GM06990 (cell line): ENCODE data around the gene MAGI2.

Experiments used
- DNase-seq: peaks from one replicate; pipeline ENCODE4 v3.0.0-alpha.2; 2011; ENCODE audit not compliant: insufficient read length; ENCODE audit errors: extremely low read depth
- H3K27me3 ChIP-seq: replicated peaks from 2 replicates; pipeline ENCODE4 v1.6.0; 2011; ENCODE audit warnings: low read length; ENCODE audit not compliant: control insufficient read depth, insufficient read depth
- H3K36me3 ChIP-seq: 2 replicates; pipeline ENCODE4 v1.5.1; 2011; ENCODE audit warnings: low read length; ENCODE audit not compliant: control insufficient read depth, insufficient read depth
- H3K4me3 ChIP-seq: replicated peaks from 2 replicates; pipeline ENCODE4 v1.5.1; 2011; ENCODE audit warnings: low read depth, mild to moderate bottlenecking, control low read depth, low read length
- CTCF ChIP-seq: IDR thresholded peaks from 2 replicates; pipeline ENCODE4 v1.5.1; 2011; ENCODE audit warnings: low read length, control low read depth, mild to moderate bottlenecking, inconsistent platforms; ENCODE audit not compliant: insufficient read depth, poor library complexity, severe bottlenecking

Gene MAGI2

GRCh38 chr7:78900806-78901205 is 552.7 kb downstream of the MAGI2 start:
- Histone ChIP-seq H3K4me3 (no peak overlapping the region), H3K36me3 (no peaks in the 10 kb centered on the region), H3K27me3 (no peaks in the 10 kb centered on the region)
- no peak for TF ChIP-seq CTCF
- no peak for DNase-seq

DNA sequence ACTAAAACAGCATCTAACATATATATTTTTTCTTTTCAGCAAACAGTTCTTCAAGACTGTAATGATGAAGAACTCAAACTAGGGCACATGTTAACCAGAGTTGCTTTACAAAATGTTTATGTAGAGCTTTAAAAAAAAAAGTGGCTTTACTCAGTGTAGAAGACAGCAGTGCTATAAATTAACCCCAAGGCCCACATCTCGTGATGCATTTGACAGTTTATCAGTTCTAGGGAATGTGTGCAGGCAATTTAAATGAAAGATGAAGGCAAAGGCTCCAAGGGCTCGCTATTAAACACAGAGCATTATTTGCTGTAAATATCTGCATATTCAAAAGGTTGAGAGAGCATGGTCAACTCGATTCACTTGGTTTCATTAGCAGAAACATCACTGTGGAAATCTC is 558.1 kb downstream of the MAGI2 start:
- no peak for TF ChIP-seq CTCF
- Histone ChIP-seq H3K36me3 (no peaks in the 10 kb centered on the region), H3K27me3 (no peaks in the 10 kb centered on the region), H3K4me3 (no peak overlapping the region)
- no peak for DNase-seq

DNA sequence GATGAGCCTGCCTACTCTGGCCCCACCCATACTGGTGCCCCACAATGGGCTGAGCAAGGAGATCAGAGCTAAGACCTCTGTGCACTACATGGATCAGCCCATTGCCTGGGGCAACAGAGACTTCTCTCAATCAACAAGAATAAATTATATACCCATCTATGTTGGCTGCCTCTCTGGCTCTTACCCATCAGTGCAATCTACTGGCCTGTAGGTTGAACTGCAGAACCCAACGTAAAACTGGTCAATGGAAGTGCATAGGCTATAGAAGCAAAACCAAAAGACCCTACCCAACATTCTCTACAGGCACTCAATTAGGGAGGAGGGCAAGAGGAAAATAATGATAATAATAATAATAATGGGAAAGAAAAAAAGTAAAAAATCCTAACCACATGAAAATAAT is 574.3 kb downstream of the MAGI2 start:
- no peak overlapping the region for H3K4me3 ChIP-seq
- no peaks in the 10 kb centered on the region for H3K27me3 ChIP-seq
- no peak for TF ChIP-seq CTCF
- no peak for DNase-seq
- no peaks in the 10 kb centered on the region for H3K36me3 ChIP-seq

DNA sequence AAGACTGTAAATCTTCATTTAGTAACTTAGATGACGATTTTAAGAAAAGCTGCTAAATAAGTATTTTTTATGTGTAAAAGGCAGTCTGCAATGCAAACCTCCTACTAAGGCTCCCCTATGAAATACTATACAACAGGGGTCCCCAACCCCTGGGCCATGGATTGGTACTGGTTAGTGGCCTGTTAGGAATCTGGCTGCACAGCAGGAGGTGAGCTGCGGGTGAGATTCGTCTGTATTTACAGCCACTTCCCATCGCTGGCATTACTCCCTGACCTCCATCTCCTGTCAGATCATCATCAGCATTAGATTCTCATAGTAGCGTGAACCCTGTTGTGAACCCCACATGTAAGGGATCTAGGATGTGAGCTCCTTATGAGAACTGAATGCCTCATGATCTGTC is 580.4 kb downstream of the MAGI2 start:
- Histone ChIP-seq H3K27me3 (no peaks in the 10 kb centered on the region), H3K4me3 (no peak overlapping the region), H3K36me3 (no peaks in the 10 kb centered on the region)
- DNase-seq, result no peak
- TF ChIP-seq CTCF, result no peak

- no peak for DNase-seq
- H3K27me3 ChIP-seq, result no peaks in the 10 kb centered on the region
- no peak for TF ChIP-seq CTCF
- H3K4me3 ChIP-seq, result no peak overlapping the region
- no peaks in the 10 kb centered on the region for H3K36me3 ChIP-seq
Measured at GRCh38 chr7:78864339-78864738, 589.1 kb downstream of the MAGI2 start.

DNA sequence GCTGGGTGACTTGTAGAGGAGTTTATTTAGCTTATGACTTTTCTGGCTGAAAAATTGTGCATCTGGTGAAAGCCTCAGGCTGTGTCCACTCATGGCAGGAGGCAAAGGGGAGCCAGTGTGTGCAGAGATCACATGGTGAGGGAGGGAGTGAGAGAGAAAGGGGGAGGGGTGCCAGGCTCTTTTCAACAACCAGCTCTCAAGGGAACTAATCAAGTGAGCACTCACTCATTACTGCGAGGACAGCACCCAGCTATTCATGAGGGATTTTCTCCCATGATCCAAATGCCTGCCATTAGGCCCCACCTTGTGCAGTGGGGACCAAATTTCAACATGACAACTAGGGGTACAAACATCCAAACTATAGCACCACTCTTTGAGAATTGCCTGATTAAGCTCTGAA is 590.2 kb downstream of the MAGI2 start:
- no peak for TF ChIP-seq CTCF
- H3K27me3 ChIP-seq, result no peaks in the 10 kb centered on the region
- no peak overlapping the region for H3K4me3 ChIP-seq
- no peaks in the 10 kb centered on the region for H3K36me3 ChIP-seq
- no peak for DNase-seq
